ENCODE measurements around the gene AKAP9.

AKAP9 gene

DNA sequence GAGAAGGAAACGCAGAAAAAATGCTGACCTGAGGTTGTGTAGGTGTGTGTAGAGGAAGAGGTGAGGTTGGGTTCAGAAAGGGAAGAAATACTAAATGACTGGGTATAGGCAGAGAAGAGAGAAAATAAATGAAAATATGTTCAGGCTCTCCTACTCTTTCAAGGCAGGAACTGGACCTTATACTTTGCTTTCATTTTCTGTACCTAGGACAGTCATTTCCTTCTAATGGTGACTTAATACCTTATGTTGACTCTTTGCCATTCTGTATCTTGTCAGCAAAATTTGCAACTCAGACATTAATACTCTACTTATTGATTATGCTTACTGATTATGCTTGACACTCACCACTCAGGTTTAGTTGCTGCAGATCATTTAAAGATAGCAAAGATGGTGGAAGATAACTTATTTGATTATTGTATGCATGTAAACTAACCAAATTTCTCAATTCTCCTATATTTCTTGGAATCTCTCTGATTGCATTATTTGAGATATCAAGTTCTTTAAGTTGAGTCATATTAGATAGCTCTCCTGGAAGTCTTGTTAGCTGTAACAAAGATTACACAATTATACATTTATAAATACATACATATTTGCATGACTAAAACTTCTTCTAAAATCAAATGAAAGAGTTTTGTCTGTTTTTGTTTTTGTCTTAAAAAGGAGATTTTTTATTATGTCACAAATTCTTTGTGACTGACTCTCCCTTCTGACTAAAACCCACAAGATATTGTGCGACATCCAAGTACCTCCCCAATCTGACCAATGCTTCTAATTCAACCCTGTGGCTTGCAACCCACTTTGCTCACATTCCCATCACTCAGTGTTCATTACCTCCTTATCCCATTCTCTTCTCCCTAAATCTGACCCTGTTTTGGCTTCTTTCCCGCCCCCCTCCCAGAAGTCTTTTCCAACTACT, 218.3 kb downstream of the AKAP9 start:
- Histone ChIP-seq H3K27ac (no peak overlapping the region), H3K4me3 (no peak overlapping the region), H3K36me3 (no peaks in the 10 kb centered on the region), H3K9me3 (replicated peaks in 1 of 11) (no peaks in the 10 kb centered on the region), H3K9ac (no peak overlapping the region), H3K4me2 (no peak overlapping the region), H3K27me3 (no peaks in the 10 kb centered on the region), H3K4me1 (peaks cover 0 to 13% (median 0%) of the 10 kb centered on the region in 10 experiments; a peak in 4 of 20 replicates), H4K20me1 (no peaks in the 10 kb centered on the region)
- no peak for TF ChIP-seq Cebpa-rat (IDR thresholded peaks at IDR 0.05)
